Measurements from ENCODE around the gene IER2.
A peak's percentile ranks its signal among the peaks of the same experiment; 100 is the strongest.
"Not testable (repeated sequence)": the region's sequence is repeated elsewhere in the genome, so short reads cannot be mapped to it uniquely, and the experiment has no call there.

The IER2 gene

GRCh38 chr19:13138171-13138915, 11.9 kb upstream of the IER2 start:
- no peak for DNase-seq (ENCODE audit: low spot score)

- no peak for DNase-seq (ENCODE audit: low spot score)
These were observed 11.4 kb upstream of the IER2 start for GRCh38 chr19:13138916-13139198.

GRCh38 chr19:13139633-13140311, 10.4 kb upstream of the IER2 start:
- DNase-seq (ENCODE audit: low spot score), result no peak

GRCh38 chr19:13146763-13147563, 3.2 kb upstream of the IER2 start:
- DNase-seq (ENCODE audit: low spot score), result no peak

GRCh38 chr19:13149173-13149627, 1.0 kb upstream of the IER2 start:
- not testable (repeated sequence) for DNase-seq (ENCODE audit: low spot score)

- DNase-seq (ENCODE audit: low spot score), result no peak
These were observed 504 bp upstream of the IER2 start for GRCh38 chr19:13149628-13150186.

GRCh38 chr19:13150931-13151604, 857 bp downstream of the IER2 start:
- DNase-seq (ENCODE audit: low spot score), result no peak

- DNase-seq (ENCODE audit: low spot score), result peak; percentile 99
These were observed 1.6 kb downstream of the IER2 start for GRCh38 chr19:13151605-13152355.

- no peak for DNase-seq (ENCODE audit: low spot score)
These were observed 2.3 kb downstream of the IER2 start for GRCh38 chr19:13152356-13152973.

GRCh38 chr19:13152974-13153568, 2.9 kb downstream of the IER2 start:
- DNase-seq (ENCODE audit: low spot score), result peak; percentile 99

GRCh38 chr19:13153569-13154240, 3.5 kb downstream of the IER2 start:
- peak; percentile 83 for DNase-seq (ENCODE audit: low spot score)

- peak; percentile 86 for DNase-seq (ENCODE audit: low spot score)
These were observed 4.1 kb downstream of the IER2 start for GRCh38 chr19:13154241-13154778.

GRCh38 chr19:13154911-13155471, 4.8 kb downstream of the IER2 start:
- peak; percentile 77 for DNase-seq (ENCODE audit: low spot score)

GRCh38 chr19:13155472-13156359, 5.5 kb downstream of the IER2 start:
- DNase-seq (ENCODE audit: low spot score), result peak; percentile 85

- no peak for DNase-seq (ENCODE audit: low spot score)
These were observed 9.5 kb downstream of the IER2 start for GRCh38 chr19:13159713-13160112.

GRCh38 chr19:13160557-13160956, 10.3 kb downstream of the IER2 start:
- DNase-seq (ENCODE audit: low spot score), result no peak

GRCh38 chr19:13162724-13163608, 12.8 kb downstream of the IER2 start:
- DNase-seq (ENCODE audit: low spot score), result peak; percentile 93
